ENCODE measurements around the gene HDAC3. TPM values are rescaled to one million over a fixed set of nuclear protein-coding genes. Genes with fewer than 3 reads are reported as not detected.

Gene HDAC3
- total and polyA plus RNA-seq, 7 experiments from 2014 or later = 70.0 to 102 (median 87.4) TPM

DNA sequence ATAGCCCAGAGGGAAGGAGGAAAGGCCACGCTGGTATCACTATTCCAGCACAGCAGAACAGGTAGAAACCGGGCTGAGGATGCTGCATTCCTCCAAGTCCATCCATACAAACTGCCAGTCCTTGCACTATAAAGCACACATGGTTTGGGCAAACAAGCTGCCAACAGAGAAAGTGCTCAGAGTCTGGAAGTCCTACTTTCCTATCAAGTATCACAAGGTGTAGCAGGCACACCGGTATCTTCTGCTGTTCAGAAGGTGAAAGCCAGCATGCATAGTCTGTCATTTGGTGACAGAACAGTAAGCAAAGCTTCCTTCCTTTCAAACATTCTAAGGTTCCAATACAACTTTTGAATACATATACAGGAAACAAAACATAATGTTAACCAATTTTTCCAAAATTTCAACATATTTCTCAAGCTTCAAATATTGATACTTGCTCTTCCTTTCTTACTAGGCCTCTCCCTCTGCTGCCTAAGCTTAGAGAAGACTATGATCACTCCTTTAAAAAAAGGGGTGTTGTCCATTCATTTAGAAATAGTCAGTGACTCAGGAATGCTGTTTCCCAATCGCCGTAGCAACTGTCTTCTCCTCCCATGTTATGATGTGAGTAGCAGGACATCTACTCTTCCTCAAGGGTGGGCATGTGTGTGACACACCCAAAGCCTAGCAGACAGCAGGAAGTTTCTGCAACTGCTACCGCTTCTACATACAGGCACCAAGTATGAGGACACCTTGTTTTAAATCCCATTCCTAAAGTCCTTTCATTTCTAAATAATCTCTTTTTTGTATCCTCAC, 32.5 kb downstream of the HDAC3 start:
- H3K4me1 ChIP-seq (ENCODE audit: control insufficient read depth in 2 of 2, insufficient read depth in 2 of 2, low read length in 2 of 2) = peaks cover 85 to 95% of the 10 kb centered on the region in 2 donors
- intact Hi-C loops (cut with micrococcal nuclease) = loop anchor here (5.0 to 10.0 kb wide), 2 partner anchors 273 to 1401 kb away; partner anchors contain the start of gene PCDH1 (in 1 of the 2)
- H3K27me3 ChIP-seq (ENCODE audit: control insufficient read depth in 2 of 2, insufficient read depth in 2 of 2, low read length in 2 of 2) = no peaks in the 10 kb centered on the region
- no peaks in the 10 kb centered on the region for H3K36me3 ChIP-seq (ENCODE audit: control insufficient read depth in 2 of 3, insufficient read depth in 3 of 3, low read length in 3 of 3)
- peak overlapping the region; percentile 59 to 89 (median 78) for H3K4me3 Mint-ChIP-seq
- ChIA-PET POLR2A (interaction anchor here (0.9 to 5.4 kb wide), 5 partner anchors 11 to 366 kb away, joined by 3 to 68 read pairs (median 5); partner anchors contain the start of genes DIAPH1, HDAC3, RELL2 and TAF7), CTCF (interaction anchor here (0.9 to 4.9 kb wide), 6 partner anchors 11 to 32 kb away, joined by 3 to 46 read pairs (median 10); partner anchors contain the start of genes DIAPH1, HDAC3 and RELL2)
- DNase-seq (no peak), ATAC-seq (peak; percentile 68)
- H3K27ac ChIP-seq (ENCODE audit: low read depth, low read length) = peak overlapping the region; percentile 72
- no peaks in the 10 kb centered on the region for H3K9me3 ChIP-seq (ENCODE audit: control insufficient read depth in 2 of 3, low read length in 3 of 3)
- H3K27ac Mint-ChIP-seq = peak overlapping the region; percentile 86 to 99 (median 89)
- H3K36me3 Mint-ChIP-seq = peaks cover 0 to 27% (median 5%) of the 10 kb centered on the region in 5 donors
- no peaks in the 10 kb centered on the region for H3K9me3 Mint-ChIP-seq
- H3K4me1 Mint-ChIP-seq = peaks cover 56 to 98% (median 95%) of the 10 kb centered on the region in 7 donors
- H3K27me3 Mint-ChIP-seq = no peaks in the 10 kb centered on the region
- peak overlapping the region; percentile 41 for H3K4me3 ChIP-seq (ENCODE audit: low read length)

DNA sequence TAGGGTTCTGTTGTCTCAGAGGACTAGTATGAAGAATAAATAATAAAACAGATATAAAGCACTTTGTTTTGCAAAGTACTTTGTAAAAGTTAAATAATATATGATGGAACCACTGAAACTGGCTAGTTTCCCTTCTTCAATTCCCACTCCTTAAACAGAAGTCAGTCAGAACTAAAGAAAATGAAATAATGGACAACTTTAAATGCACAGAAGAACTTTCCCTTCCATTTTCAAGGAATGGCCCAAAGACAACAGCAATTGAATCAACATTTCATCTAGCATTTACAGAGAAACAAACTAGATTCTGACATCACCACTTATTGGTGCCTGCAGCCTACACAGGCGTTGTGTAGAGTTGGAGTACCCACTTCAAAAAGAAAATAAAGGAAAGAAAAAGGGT, 34.0 kb downstream of the HDAC3 start:
- Histone ChIP-seq H3K27me3 (ENCODE audit: control insufficient read depth in 2 of 2, insufficient read depth in 2 of 2, low read length in 2 of 2) (no peaks in the 10 kb centered on the region), H3K36me3 (ENCODE audit: control insufficient read depth in 2 of 3, insufficient read depth in 3 of 3, low read length in 3 of 3) (no peaks in the 10 kb centered on the region), H3K4me3 (ENCODE audit: low read length) (no peak overlapping the region), H3K4me1 (ENCODE audit: control insufficient read depth in 2 of 2, insufficient read depth in 2 of 2, low read length in 2 of 2) (peaks cover 85 to 93% of the 10 kb centered on the region in 2 donors), H3K27ac (ENCODE audit: low read depth, low read length) (peak overlapping the region; percentile 72), H3K9me3 (ENCODE audit: control insufficient read depth in 2 of 3, low read length in 3 of 3) (no peaks in the 10 kb centered on the region)
- Mint-ChIP-seq H3K4me3 (peak overlapping the region; percentile 36 to 86 (median 64)), H3K9me3 (no peaks in the 10 kb centered on the region), H3K27ac (peak overlapping the region; percentile 82 to 96 (median 93)), H3K4me1 (peaks cover 58 to 98% (median 95%) of the 10 kb centered on the region in 7 donors), H3K36me3 (peaks cover 0 to 21% (median 3%) of the 10 kb centered on the region in 5 donors), H3K27me3 (no peaks in the 10 kb centered on the region)
- intact Hi-C loops (cut with micrococcal nuclease) = loop anchor here (5.0 to 10.0 kb wide), 2 partner anchors 275 to 1402 kb away; partner anchors contain the start of gene PCDH1 (in 1 of the 2)
- ChIA-PET POLR2A (interaction anchor here (1.7 to 4.4 kb wide), 3 partner anchors 10 to 34 kb away, joined by 5 to 68 read pairs (median 12); partner anchors contain the start of genes DIAPH1, HDAC3 and RELL2), CTCF (interaction anchor here (0.6 to 4.9 kb wide), 6 partner anchors 9 to 265 kb away, joined by 3 to 46 read pairs (median 10); partner anchors contain the start of gene DIAPH1)
- no peak for ATAC-seq
- DNase-seq = no peak

GRCh38 chr5:141598391-141599345, 38.0 kb downstream of the HDAC3 start:
- DNase-seq (no peak), ATAC-seq (peak; percentile 40)
- POLR2A ChIA-PET = interaction anchor here (0.6 to 3.3 kb wide), 12 partner anchors 8 to 936 kb away, joined by 3 to 15 read pairs (median 3); partner anchors contain the start of genes DIAPH1, HDAC3 and RELL2
- H3K9me3 ChIP-seq (ENCODE audit: control insufficient read depth in 2 of 3, low read length in 3 of 3) = no peaks in the 10 kb centered on the region
- intact Hi-C loops (cut with micrococcal nuclease) = loop anchor here in 1 of 2 donors (5.0 kb wide), 1 partner anchor 759 kb away; no protein-coding TSS in a partner anchor
- peaks cover 59 to 69% of the 10 kb centered on the region in 2 donors for H3K4me1 ChIP-seq (ENCODE audit: control insufficient read depth in 2 of 2, insufficient read depth in 2 of 2, low read length in 2 of 2)
- Mint-ChIP-seq H3K27ac (peak overlapping the region; percentile 56 to 92 (median 86)), H3K27me3 (no peaks in the 10 kb centered on the region), H3K4me1 (peaks cover 44 to 89% (median 81%) of the 10 kb centered on the region in 7 donors), H3K36me3 (peaks cover 0 to 18% (median 13%) of the 10 kb centered on the region in 5 donors), H3K4me3 (peak overlapping the region in 7 of 10 donors; percentile 25 to 60 (median 47)), H3K9me3 (no peaks in the 10 kb centered on the region)
- H3K36me3 ChIP-seq (ENCODE audit: control insufficient read depth in 2 of 3, insufficient read depth in 3 of 3, low read length in 3 of 3) = no peaks in the 10 kb centered on the region
- H3K27ac ChIP-seq (ENCODE audit: low read depth, low read length) = peak overlapping the region; percentile 43
- H3K27me3 ChIP-seq (ENCODE audit: control insufficient read depth in 2 of 2, insufficient read depth in 2 of 2, low read length in 2 of 2) = no peaks in the 10 kb centered on the region
- CTCF ChIA-PET = interaction anchor here (0.8 to 2.7 kb wide), 4 partner anchors 16 to 895 kb away, joined by 4 to 9 read pairs (median 6); partner anchors contain the start of gene DIAPH1
- no peak overlapping the region for H3K4me3 ChIP-seq (ENCODE audit: low read length)

- POLR2A ChIA-PET = interaction anchor here (0.7 to 3.3 kb wide), 9 partner anchors 9 to 38 kb away, joined by 3 to 15 read pairs (median 5); partner anchors contain the start of genes DIAPH1, HDAC3 and RELL2
- Histone ChIP-seq H3K9me3 (ENCODE audit: control insufficient read depth in 2 of 3, low read length in 3 of 3) (no peaks in the 10 kb centered on the region), H3K27me3 (ENCODE audit: control insufficient read depth in 2 of 2, insufficient read depth in 2 of 2, low read length in 2 of 2) (no peaks in the 10 kb centered on the region), H3K4me3 (ENCODE audit: low read length) (peak overlapping the region; percentile 23), H3K27ac (ENCODE audit: low read depth, low read length) (peak overlapping the region; percentile 10), H3K4me1 (ENCODE audit: control insufficient read depth in 2 of 2, insufficient read depth in 2 of 2, low read length in 2 of 2) (peaks cover 57 to 65% of the 10 kb centered on the region in 2 donors), H3K36me3 (ENCODE audit: control insufficient read depth in 2 of 3, insufficient read depth in 3 of 3, low read length in 3 of 3) (peaks cover 0 to 8% (median 7%) of the 10 kb centered on the region in 3 experiments)
- intact Hi-C loops (cut with micrococcal nuclease) = loop anchor here (1.0 to 5.0 kb wide), 2 partner anchors 7 to 759 kb away; no protein-coding TSS in a partner anchor
- CTCF ChIA-PET = interaction anchor here (1.0 to 2.7 kb wide), 4 partner anchors 9 to 21 kb away, joined by 3 to 9 read pairs (median 6); partner anchors contain the start of gene DIAPH1
- DNase-seq = no peak
- peaks cover 0 to 18% (median 13%) of the 10 kb centered on the region in 5 donors for H3K36me3 Mint-ChIP-seq
- ATAC-seq = peak; percentile 6
- no peaks in the 10 kb centered on the region for H3K9me3 Mint-ChIP-seq
- peaks cover 42 to 87% (median 75%) of the 10 kb centered on the region in 7 donors for H3K4me1 Mint-ChIP-seq
- H3K27ac Mint-ChIP-seq = peak overlapping the region; percentile 6 to 86 (median 72)
- peak overlapping the region in 8 of 10 donors; percentile 3 to 65 (median 35) for H3K4me3 Mint-ChIP-seq
- H3K27me3 Mint-ChIP-seq = no peaks in the 10 kb centered on the region
Observed at GRCh38 chr5:141597814-141598213, 38.8 kb downstream of the HDAC3 start.

GRCh38 chr5:141597394-141597793, 39.3 kb downstream of the HDAC3 start:
- Histone ChIP-seq H3K27ac (ENCODE audit: low read depth, low read length) (peak overlapping the region; percentile 10), H3K9me3 (ENCODE audit: control insufficient read depth in 2 of 3, low read length in 3 of 3) (no peaks in the 10 kb centered on the region), H3K27me3 (ENCODE audit: control insufficient read depth in 2 of 2, insufficient read depth in 2 of 2, low read length in 2 of 2) (no peaks in the 10 kb centered on the region), H3K36me3 (ENCODE audit: control insufficient read depth in 2 of 3, insufficient read depth in 3 of 3, low read length in 3 of 3) (peaks cover 0 to 8% (median 7%) of the 10 kb centered on the region in 3 experiments), H3K4me3 (ENCODE audit: low read length) (peak overlapping the region; percentile 23), H3K4me1 (ENCODE audit: control insufficient read depth in 2 of 2, insufficient read depth in 2 of 2, low read length in 2 of 2) (peaks cover 57 to 65% of the 10 kb centered on the region in 2 donors)
- Mint-ChIP-seq H3K27ac (peak overlapping the region; percentile 6 to 88 (median 74)), H3K4me1 (peaks cover 42 to 87% (median 75%) of the 10 kb centered on the region in 7 donors), H3K36me3 (peaks cover 0 to 20% (median 13%) of the 10 kb centered on the region in 5 donors), H3K9me3 (no peaks in the 10 kb centered on the region), H3K27me3 (no peaks in the 10 kb centered on the region), H3K4me3 (peak overlapping the region in 9 of 10 donors; percentile 3 to 64 (median 23))
- intact Hi-C loops (cut with micrococcal nuclease) = loop anchor here (1.0 to 5.0 kb wide), 2 partner anchors 8 to 760 kb away; no protein-coding TSS in a partner anchor
- POLR2A ChIA-PET = interaction anchor here (1.0 to 3.3 kb wide), 6 partner anchors 9 to 38 kb away, joined by 3 to 15 read pairs (median 7); partner anchors contain the start of genes DIAPH1, HDAC3 and RELL2
- DNase-seq (no peak), ATAC-seq (peak; percentile 22)
- CTCF ChIA-PET = interaction anchor here (1.0 to 2.7 kb wide), 3 partner anchors 10 to 22 kb away, joined by 3 to 9 read pairs (median 5); partner anchors contain the start of gene DIAPH1
